Measurements from ENCODE around the gene CELF2.

Gene CELF2

GRCh38 chr10:11004144-11005077 is 13.3 kb upstream of the CELF2 start:
- no peak for DNase-seq

GRCh38 chr10:11005725-11006427 is 11.8 kb upstream of the CELF2 start:
- no peak for DNase-seq

GRCh38 chr10:11006428-11006825 is 11.2 kb upstream of the CELF2 start:
- DNase-seq = no peak

GRCh38 chr10:11007476-11008020 is 10.1 kb upstream of the CELF2 start:
- DNase-seq = no peak

- no peak for DNase-seq
Observed at GRCh38 chr10:11009471-11010308, 8.0 kb upstream of the CELF2 start.

GRCh38 chr10:11010582-11010981 is 7.1 kb upstream of the CELF2 start:
- no peak for DNase-seq

- DNase-seq = no peak
Observed at GRCh38 chr10:11011436-11011835, 6.2 kb upstream of the CELF2 start.

GRCh38 chr10:11011984-11012383 is 5.7 kb upstream of the CELF2 start:
- no peak for DNase-seq

GRCh38 chr10:11012421-11013295 is 5.0 kb upstream of the CELF2 start:
- no peak for DNase-seq

- DNase-seq = no peak
Observed at GRCh38 chr10:11013836-11014235, 3.8 kb upstream of the CELF2 start.

GRCh38 chr10:11014671-11015445 is 2.8 kb upstream of the CELF2 start:
- no peak for DNase-seq

GRCh38 chr10:11015446-11015934 is 2.2 kb upstream of the CELF2 start:
- DNase-seq = no peak

- DNase-seq = no peak
Observed at GRCh38 chr10:11017000-11017569, 587 bp upstream of the CELF2 start.

GRCh38 chr10:11018432-11018841 is 765 bp downstream of the CELF2 start:
- no peak for DNase-seq

GRCh38 chr10:11018855-11019631 is 1.4 kb downstream of the CELF2 start:
- no peak for DNase-seq

- DNase-seq = no peak
Observed at GRCh38 chr10:11019724-11020547, 2.3 kb downstream of the CELF2 start.

- no peak for DNase-seq
Observed at GRCh38 chr10:11020548-11020942, 2.9 kb downstream of the CELF2 start.

GRCh38 chr10:11022213-11022612 is 4.5 kb downstream of the CELF2 start:
- no peak for DNase-seq
